Fibroblast of peridontal ligament (primary cell): Measurements from ENCODE around the gene SPATC1L.
A peak's percentile ranks its signal among the peaks of the same experiment; 100 is the strongest.
"Not testable (repeated sequence)": the region's sequence is repeated elsewhere in the genome, so short reads cannot be mapped to it uniquely, and the experiment has no call there.

Source experiments
- DNase-seq: peaks from one replicate; pipeline ENCODE4 v3.0.0-alpha.2; 2010; ENCODE audit errors: extremely low read depth

The SPATC1L gene

GRCh38 chr21:46200877-46201803 lies 16.9 kb upstream of the SPATC1L start:
- DNase-seq = not testable (repeated sequence)

- DNase-seq = no peak
Observed at GRCh38 chr21:46199436-46200373, 15.4 kb upstream of the SPATC1L start.

GRCh38 chr21:46196733-46197132 lies 12.5 kb upstream of the SPATC1L start:
- no peak for DNase-seq

- DNase-seq = no peak
Observed at GRCh38 chr21:46195595-46196195, 11.4 kb upstream of the SPATC1L start.

GRCh38 chr21:46194374-46195334 lies 10.4 kb upstream of the SPATC1L start:
- no peak for DNase-seq

GRCh38 chr21:46193829-46194373 lies 9.6 kb upstream of the SPATC1L start:
- DNase-seq = no peak

- DNase-seq = no peak
Observed at GRCh38 chr21:46191686-46192575, 7.7 kb upstream of the SPATC1L start.

GRCh38 chr21:46191257-46191685 lies 7.0 kb upstream of the SPATC1L start:
- DNase-seq = peak; percentile 84

GRCh38 chr21:46190491-46191131 lies 6.4 kb upstream of the SPATC1L start:
- no peak for DNase-seq

- no peak for DNase-seq
Observed at GRCh38 chr21:46189959-46190490, 5.8 kb upstream of the SPATC1L start.

GRCh38 chr21:46189213-46189958 lies 5.1 kb upstream of the SPATC1L start:
- DNase-seq = no peak

- DNase-seq = peak; percentile 25
Observed at GRCh38 chr21:46188226-46189212, 4.3 kb upstream of the SPATC1L start.

GRCh38 chr21:46187814-46188213 lies 3.6 kb upstream of the SPATC1L start:
- no peak for DNase-seq

GRCh38 chr21:46187261-46187660 lies 3.0 kb upstream of the SPATC1L start:
- no peak for DNase-seq

- DNase-seq = no peak
Observed at GRCh38 chr21:46185716-46186115, 1.5 kb upstream of the SPATC1L start.

- peak; percentile 82 for DNase-seq
Observed at GRCh38 chr21:46184625-46185555, 631 bp upstream of the SPATC1L start.
